HL-60/S4 treated with phorbol 12-myristate 13-acetate at 8.2 ng/mL for 4 days and 3 days (cell line): ENCODE measurements around the gene ZCCHC9.
"Not testable (repeated sequence)": the region's sequence is repeated elsewhere in the genome, so short reads cannot be mapped to it uniquely, and the experiment has no call there.

ENCODE experiments used
- in situ Hi-C: fragments of 300-500 bp; cut with MboI; formaldehyde crosslinking; loops from 2 replicates; pipeline ENCODE4 v1.15.0; 2022; ENCODE audit warnings: low sequenced_read_pairs

The ZCCHC9 gene

GRCh38 chr5:81305785-81306184, 4.4 kb downstream of the ZCCHC9 start:
- in situ Hi-C loops = no loop called here

GRCh38 chr5:81308836-81309235, 7.4 kb downstream of the ZCCHC9 start:
- in situ Hi-C loops = no loop called here

- in situ Hi-C loops = no loop called here
Observed at GRCh38 chr5:81310402-81311063, 9.1 kb downstream of the ZCCHC9 start.

GRCh38 chr5:81313278-81313677, 11.9 kb downstream of the ZCCHC9 start:
- in situ Hi-C loops = no loop called here

- in situ Hi-C loops = no loop called here
Observed at GRCh38 chr5:81313686-81314085, 12.3 kb downstream of the ZCCHC9 start.

- in situ Hi-C loops = no loop called here
Observed at GRCh38 chr5:81314581-81314980, 13.2 kb downstream of the ZCCHC9 start.

- in situ Hi-C loops = no loop called here
Observed at GRCh38 chr5:81315336-81315735, 13.9 kb downstream of the ZCCHC9 start.

- in situ Hi-C loops = no loop called here
Observed at GRCh38 chr5:81315830-81316229, 14.4 kb downstream of the ZCCHC9 start.

GRCh38 chr5:81316571-81316970, 15.2 kb downstream of the ZCCHC9 start:
- in situ Hi-C loops = no loop called here

- in situ Hi-C loops = no loop called here
Observed at GRCh38 chr5:81317536-81317935, 16.1 kb downstream of the ZCCHC9 start.

- in situ Hi-C loops = no loop called here
Observed at GRCh38 chr5:81326554-81326953, 25.2 kb downstream of the ZCCHC9 start.

GRCh38 chr5:81334304-81335061, 33.1 kb downstream of the ZCCHC9 start:
- in situ Hi-C loops = no loop called here

GRCh38 chr5:81335946-81336345, 34.6 kb downstream of the ZCCHC9 start:
- in situ Hi-C loops = no loop called here

- in situ Hi-C loops = no loop called here
Observed at GRCh38 chr5:81336556-81336955, 35.2 kb downstream of the ZCCHC9 start.

- in situ Hi-C loops = no loop called here
Observed at GRCh38 chr5:81337803-81338202, 36.4 kb downstream of the ZCCHC9 start.

- in situ Hi-C loops = not testable (repeated sequence)
Observed at GRCh38 chr5:81338213-81338612, 36.8 kb downstream of the ZCCHC9 start.

GRCh38 chr5:81344736-81345135, 43.3 kb downstream of the ZCCHC9 start:
- in situ Hi-C loops = no loop called here

GRCh38 chr5:81345411-81346003, 44.1 kb downstream of the ZCCHC9 start:
- in situ Hi-C loops = no loop called here

GRCh38 chr5:81349161-81349560, 47.8 kb downstream of the ZCCHC9 start:
- in situ Hi-C loops = no loop called here

GRCh38 chr5:81350507-81350906, 49.1 kb downstream of the ZCCHC9 start:
- in situ Hi-C loops = no loop called here

- in situ Hi-C loops = no loop called here
Observed at GRCh38 chr5:81353189-81353588, 51.8 kb downstream of the ZCCHC9 start.

GRCh38 chr5:81354093-81354492, 52.7 kb downstream of the ZCCHC9 start:
- in situ Hi-C loops = no loop called here
